T-helper 9 cell (primary cell): ENCODE measurements around the gene SLC15A4.
"Not testable (repeated sequence)": the region's sequence is repeated elsewhere in the genome, so short reads cannot be mapped to it uniquely, and the experiment has no call there.

ENCODE experiments used
- DNase-seq: peaks from one replicate; pipeline ENCODE4 v3.0.0-alpha.2; 2020

SLC15A4 gene

DNA sequence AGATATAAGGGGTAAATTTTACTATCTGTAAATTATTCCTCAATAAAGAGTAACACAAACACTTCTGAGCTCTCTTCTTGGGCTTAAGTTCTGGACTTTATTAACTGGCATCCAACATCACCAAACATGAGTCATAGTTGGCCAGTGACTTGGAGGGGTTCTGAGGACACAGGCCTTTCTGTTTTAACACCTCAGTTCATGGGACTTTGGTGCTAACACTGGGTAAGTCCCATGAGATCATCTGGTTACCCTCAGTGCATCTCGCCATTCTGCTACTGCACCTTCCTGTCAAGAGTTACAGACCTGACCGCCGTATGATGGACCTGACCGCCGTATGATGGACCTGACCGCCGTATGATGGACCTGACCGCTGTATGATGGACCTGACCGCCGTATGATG, 9.9 kb downstream of the SLC15A4 start:
- DNase-seq = no peak

DNA sequence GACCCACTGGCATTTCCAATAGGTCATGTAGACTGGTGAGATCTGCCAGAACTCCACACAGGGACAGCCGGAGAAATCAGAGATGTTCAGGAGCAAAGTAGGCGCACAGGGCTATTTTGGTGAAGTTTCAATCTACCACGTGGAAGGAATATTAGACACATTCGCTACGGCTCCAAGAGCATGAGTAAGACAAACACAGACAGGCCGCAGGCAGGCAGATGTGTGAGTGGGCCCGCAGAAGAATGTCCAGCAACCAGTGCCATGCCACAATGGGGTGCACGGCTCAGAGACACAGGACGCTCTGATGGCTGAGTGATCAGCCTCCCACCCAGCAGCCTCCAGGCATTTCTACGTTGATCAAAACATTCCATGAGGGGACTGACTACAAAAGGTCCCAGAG, 10.4 kb downstream of the SLC15A4 start:
- DNase-seq = no peak

- DNase-seq = no peak
Observed at GRCh38 chr12:128811806-128812205, 12.0 kb downstream of the SLC15A4 start.

DNA sequence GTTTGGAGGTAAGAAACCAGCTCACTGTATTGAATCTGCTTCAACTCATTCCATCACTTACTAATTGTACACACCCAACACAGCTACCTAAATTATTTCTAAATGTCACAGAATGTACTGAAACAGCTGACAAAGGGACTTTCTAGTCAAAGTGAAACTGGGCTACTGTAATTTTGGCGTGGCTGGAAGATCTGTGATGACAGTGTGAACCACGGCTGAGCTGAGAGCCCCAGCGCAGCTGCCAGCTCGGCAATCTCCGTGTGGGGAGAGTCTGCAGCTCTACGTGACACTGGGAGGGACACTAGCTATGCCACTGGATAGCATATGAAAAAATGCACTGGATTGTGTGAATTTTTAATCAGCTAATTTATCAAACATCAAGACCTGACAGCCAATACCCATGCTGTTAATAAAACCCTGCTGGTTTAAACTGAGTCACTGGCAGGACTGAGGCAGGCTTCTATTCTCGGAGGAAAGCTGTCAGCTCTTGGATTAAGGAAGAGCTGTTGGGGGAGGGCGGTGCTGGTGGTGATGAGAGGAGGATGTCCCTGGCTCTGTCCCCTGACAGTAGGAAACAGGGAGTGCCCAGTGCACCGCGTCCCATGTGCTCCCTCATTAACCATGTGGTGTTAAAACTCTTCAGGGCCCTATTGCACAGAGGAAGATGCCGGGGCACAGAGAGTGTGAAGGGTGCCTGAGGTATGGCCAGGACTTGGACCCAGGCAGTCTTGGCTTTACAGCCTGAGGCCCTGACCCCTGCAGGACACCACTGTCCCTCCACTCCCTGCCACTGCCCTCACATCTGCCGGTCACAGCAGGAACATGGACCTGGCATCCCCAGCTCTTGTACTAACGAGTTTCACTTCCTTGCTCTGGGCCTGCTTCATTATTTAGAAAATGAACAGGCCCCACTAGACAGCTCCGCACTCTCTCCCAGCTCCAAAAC, 13.3 kb downstream of the SLC15A4 start:
- no peak for DNase-seq

GRCh38 chr12:128808651-128809050, 15.1 kb downstream of the SLC15A4 start:
- DNase-seq = no peak

- DNase-seq = no peak
Observed at GRCh38 chr12:128807161-128807724, 16.5 kb downstream of the SLC15A4 start.

DNA sequence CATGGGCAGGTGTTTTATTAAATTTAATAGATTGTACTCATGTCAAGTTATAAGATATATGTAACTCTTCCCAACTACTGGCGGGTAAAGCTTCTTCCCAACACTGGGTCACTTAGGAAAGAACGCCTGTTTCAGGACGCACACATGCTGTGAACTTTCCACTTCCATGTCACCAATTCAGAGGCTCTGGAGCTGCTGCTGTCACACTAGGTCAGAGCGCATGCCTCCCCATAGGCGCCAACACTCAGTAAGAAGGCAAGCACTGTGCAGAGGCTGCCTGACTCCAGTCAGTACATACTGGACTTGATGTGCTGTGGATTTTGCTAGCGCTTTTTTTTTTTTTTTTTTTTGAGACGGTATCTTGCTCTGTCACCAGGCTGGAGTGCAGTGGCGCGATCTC, 17.2 kb downstream of the SLC15A4 start:
- DNase-seq = no peak

DNA sequence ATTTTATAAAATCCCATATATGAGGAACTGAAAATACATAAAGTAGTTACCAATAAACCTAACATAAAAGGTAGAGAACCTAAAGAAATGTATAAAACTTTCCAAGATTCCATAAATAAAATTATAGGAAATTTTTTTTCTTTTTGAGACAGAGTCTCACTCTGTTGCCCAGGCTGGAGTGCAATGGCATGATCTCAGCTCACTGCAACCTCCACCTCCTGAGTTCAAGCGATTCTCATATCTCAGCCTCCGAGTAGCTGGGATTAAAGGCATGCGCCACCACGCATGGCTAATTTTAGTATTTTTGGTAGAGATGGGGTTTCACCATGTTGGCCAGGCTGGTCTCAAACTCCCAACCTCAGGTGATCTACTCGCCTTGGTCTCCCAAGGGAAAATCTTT, 18.4 kb downstream of the SLC15A4 start:
- DNase-seq = not testable (repeated sequence)

GRCh38 chr12:128804762-128805161, 19.0 kb downstream of the SLC15A4 start:
- DNase-seq = no peak

GRCh38 chr12:128803788-128804187, 20.0 kb downstream of the SLC15A4 start:
- DNase-seq = no peak

DNA sequence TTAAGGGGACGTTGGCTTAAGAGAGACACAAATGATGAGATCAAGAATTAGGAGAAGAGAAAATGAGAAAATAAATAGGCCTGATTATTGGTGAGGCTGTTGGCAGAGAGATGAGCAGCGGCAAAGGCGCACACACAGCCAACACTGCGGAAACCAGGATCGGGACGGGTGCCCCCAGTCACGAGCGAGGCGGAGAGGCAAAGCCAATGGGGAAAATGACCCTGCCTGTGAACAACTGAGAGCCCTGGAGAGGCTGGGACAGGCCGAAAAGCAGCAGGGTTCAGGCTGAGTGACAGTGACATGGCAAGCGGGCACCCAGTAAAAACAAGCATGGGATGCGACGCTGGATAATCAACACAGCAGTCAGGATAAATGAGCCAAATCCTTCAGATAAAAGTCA, 21.0 kb downstream of the SLC15A4 start:
- no peak for DNase-seq

- DNase-seq = no peak
Observed at GRCh38 chr12:128801879-128802391, 21.8 kb downstream of the SLC15A4 start.

GRCh38 chr12:128800606-128801005, 23.2 kb downstream of the SLC15A4 start:
- no peak for DNase-seq

GRCh38 chr12:128798571-128799341, 25.0 kb downstream of the SLC15A4 start:
- DNase-seq = no peak

- DNase-seq = no peak
Observed at GRCh38 chr12:128797119-128798118, 26.3 kb downstream of the SLC15A4 start.

DNA sequence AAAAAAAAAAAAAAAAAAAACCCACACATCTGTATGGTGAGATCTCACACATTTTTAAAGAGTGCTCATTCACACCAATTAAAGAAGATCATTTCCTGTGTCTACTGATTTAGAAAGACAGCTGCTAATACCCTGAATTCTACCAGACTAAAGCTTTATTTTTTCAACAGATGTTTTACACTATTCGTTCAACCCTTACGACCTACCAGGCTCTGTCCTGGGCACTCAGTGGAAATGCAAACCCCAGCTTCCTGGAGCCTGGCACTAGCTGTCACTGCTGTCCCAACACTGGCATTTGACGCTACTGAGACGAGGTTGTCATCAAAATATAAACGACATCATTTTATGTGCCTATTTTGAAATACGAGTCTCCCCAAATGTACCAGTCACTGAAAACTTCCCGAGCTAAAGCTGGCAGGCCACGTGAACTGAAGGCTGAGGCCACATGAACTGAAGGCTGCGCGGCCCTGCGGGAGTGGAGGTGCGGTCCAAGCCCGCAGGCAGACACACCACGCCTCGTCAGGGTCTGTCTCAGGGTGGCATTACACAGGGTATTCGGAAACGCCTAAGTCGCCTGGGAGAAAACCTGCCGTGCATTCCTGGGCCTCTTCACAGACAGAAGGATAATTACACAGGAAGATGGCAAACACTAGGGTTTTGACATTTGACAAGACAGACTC, 27.2 kb downstream of the SLC15A4 start:
- no peak for DNase-seq

GRCh38 chr12:128795530-128796361, 28.0 kb downstream of the SLC15A4 start:
- DNase-seq = no peak

DNA sequence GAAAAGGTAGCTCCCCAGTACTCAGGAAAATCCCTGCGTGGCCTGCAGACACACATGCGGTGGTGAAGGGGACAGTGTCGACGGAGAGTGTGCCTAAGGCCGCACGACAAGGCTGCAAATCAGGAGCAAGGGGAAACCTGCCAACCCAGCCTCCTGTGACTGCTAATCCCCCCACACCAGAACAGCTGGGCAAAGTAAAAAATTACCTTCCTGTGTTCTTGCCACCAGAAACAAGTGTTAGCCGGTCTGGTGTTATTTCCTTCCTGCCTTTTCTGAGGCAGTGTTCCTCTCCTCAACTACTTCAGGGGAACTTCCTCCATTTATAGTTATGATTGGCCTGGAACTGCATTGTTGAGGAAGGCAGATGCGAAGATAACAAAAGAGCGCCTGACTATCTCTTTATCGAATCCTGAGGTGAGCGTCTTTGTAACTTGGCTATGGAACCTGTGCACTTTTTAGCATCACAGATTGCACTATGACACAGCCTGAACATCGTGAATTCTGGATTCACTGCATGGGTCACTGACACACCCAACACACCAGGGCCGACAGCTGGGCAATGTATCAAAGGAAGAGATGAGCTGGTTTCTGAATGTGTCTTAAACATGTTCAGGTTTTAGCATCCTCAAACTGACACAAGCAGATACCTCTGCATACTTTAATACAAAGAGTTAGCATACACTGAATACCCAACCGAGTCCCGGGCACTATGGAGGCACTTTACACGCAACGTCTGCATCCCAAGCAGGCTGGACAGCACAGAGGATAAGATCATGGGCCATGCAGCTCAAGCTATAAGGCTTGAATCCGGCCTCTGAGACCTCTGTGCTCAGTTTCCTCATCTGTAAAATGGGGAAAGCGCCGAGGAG, 28.9 kb downstream of the SLC15A4 start:
- DNase-seq = no peak

DNA sequence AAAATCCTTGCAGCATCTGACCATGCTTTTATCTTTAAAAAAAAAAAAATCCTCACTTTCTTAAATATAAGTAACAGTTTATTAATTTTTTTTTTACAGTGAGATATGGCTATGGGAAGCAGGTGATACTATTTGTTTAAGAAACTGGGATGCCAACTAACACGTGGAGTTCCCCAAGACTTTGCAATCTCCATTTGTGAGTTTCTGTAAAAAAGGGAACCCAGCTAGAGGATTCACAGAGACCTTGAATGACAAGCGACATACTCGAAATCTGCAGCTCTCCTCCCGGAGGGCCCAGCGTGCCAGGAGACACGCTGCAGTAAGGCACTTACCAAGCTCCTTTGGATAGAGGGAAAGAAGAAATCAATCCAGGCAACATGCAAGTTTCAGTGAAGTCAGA, 30.1 kb downstream of the SLC15A4 start:
- no peak for DNase-seq
